Measurements from ENCODE around the gene TCF21. TPM values are rescaled to one million over a fixed set of nuclear protein-coding genes. Genes with fewer than 3 reads are reported as not detected.

The TCF21 gene
- total RNA-seq: 0.20 and 0.37 TPM in 2 replicates

GRCh38 chr6:133888929-133889556, at the start of gene TCF21:
TSS of gene TCF21 (plus strand) at chr6:133889113. CDS start at chr6:133889398, 285 bp downstream.

Other genes with a start within 250 kb of the TCF21 start
- 10.7 and 19.2 TPM in 2 replicates for gene TBPL1, start 64.1 kb downstream of the TCF21 start, total RNA-seq
- 0.73 and 0.98 TPM in 2 replicates for gene SLC2A12, start 163.5 kb downstream of the TCF21 start, total RNA-seq

All from subcutaneous preadipocyte (primary cell).